ENCODE data around the gene WDR86.

DNA sequence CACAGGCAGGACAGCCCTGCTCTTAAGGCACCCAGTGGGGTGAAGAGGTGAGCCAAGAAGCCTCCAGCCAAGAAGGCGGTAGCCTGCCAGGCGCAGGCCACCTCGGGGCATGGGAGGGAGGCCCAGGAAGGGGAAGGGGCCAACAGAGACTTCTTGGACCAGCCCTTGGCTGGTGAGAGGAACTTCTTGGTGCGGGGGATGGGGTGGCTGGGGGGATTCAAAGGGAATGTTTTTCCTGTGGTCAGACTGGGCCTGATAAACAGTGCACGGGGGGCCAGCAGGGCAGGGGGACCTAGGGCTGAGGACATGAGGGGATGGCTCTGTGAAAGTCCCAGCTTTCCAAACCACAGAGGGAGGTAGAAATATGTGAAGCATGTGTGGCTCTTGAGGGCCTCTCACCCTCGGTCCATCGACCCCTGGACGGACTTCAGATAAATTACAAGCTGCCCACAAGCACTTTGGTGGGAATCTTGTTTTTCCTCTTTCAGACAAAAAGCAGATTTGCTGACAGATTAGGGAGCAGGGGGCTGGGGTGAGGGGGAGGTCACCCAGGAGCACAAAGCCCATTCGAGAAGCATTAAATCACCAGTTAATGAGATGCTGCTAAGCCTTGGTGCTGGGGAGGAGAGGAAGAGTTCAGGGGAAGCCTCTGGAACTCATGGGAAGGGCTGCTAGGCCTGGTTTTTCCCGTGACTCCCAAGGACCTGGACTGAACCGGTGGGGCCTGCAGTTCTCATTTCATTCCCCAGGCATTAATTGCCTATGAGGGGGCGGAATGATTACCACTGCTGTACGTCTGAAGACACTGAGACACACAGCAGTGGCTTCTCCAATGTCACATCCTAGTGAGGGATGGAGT is 18.8 kb upstream of the WDR86 start:
- peak; percentile 37; the same call in 1 of the 2 replicates for TF ChIP-seq GATA2 (IDR thresholded peaks at IDR 0.05; ENCODE audit: low read depth, low read length)
- TF ChIP-seq GATA3 (IDR thresholded peaks at IDR 0.05; ENCODE audit: low read depth, low read length): no peak
